GM23248 (cell line): ENCODE measurements around the gene CDH4. TPM values are rescaled to one million over a fixed set of nuclear protein-coding genes. Genes with fewer than 3 reads are reported as not detected.

Experiments
- DNase-seq: peaks from one replicate; pipeline ENCODE4 v3.0.0-alpha.2; 2015
- H2AFZ ChIP-seq: fragments of 200-600 bp; sonication (generic); 2 replicates; pipeline ENCODE4 v1.6.1; 2016; ENCODE audit warnings: antibody characterized with exemption
- H3F3A ChIP-seq: fragments of 200-600 bp; sonication (generic); 2 replicates; pipeline ENCODE4 v1.6.1; 2016; ENCODE audit warnings: mild to moderate bottlenecking, antibody characterized with exemption, mixed run types; ENCODE audit not compliant: insufficient read depth
- H3K27ac ChIP-seq: fragments of 200-600 bp; sonication (generic); 2 replicates; pipeline ENCODE4 v1.5.1; 2016; ENCODE audit warnings: mild to moderate bottlenecking
- H3K27me3 ChIP-seq: fragments of 200-600 bp; sonication (generic); replicated peaks from 2 replicates; pipeline ENCODE4 v1.6.1; 2016; ENCODE audit warnings: mild to moderate bottlenecking; ENCODE audit not compliant: insufficient read depth
- H3K36me3 ChIP-seq: fragments of 200-600 bp; sonication (generic); 2 replicates; pipeline ENCODE4 v1.6.1; 2016; ENCODE audit warnings: low read depth, mild to moderate bottlenecking
- H3K4me1 ChIP-seq: fragments of 200-600 bp; sonication (generic); 2 replicates; pipeline ENCODE4 v1.6.1; 2016; ENCODE audit warnings: mild to moderate bottlenecking; ENCODE audit not compliant: insufficient read depth
- H3K4me2 ChIP-seq: fragments of 200-600 bp; sonication (generic); one replicate; pipeline ENCODE4 v1.6.1; 2016; ENCODE audit warnings: mild to moderate bottlenecking; ENCODE audit not compliant: unreplicated experiment
- H3K4me3 ChIP-seq: fragments of 200-600 bp; sonication (generic); 2 replicates; pipeline ENCODE4 v1.5.1; 2016; ENCODE audit warnings: mild to moderate bottlenecking
- H3K79me2 ChIP-seq: fragments of 200-600 bp; sonication (generic); 2 replicates; pipeline ENCODE4 v1.6.1; 2016; ENCODE audit warnings: mild to moderate bottlenecking; ENCODE audit not compliant: insufficient read depth
- H3K9ac ChIP-seq: fragments of 200-600 bp; sonication (generic); 2 replicates; pipeline ENCODE4 v1.6.1; 2016; ENCODE audit warnings: mild to moderate bottlenecking
- H3K9me2 ChIP-seq: fragments of 200-600 bp; sonication (generic); 2 replicates; pipeline ENCODE4 v1.6.1; 2016; ENCODE audit warnings: mixed run types, mild to moderate bottlenecking, moderate library complexity; ENCODE audit not compliant: insufficient read depth
- H3K9me3 ChIP-seq: fragments of 200-600 bp; sonication (generic); one replicate; pipeline ENCODE4 v1.6.1; 2017; ENCODE audit warnings: low read depth
- H4K20me1 ChIP-seq: fragments of 200-600 bp; sonication (generic); 2 replicates; pipeline ENCODE4 v1.6.0; 2016; ENCODE audit not compliant: insufficient read depth
- EZH2 ChIP-seq: fragments of 200-600 bp; sonication (generic); IDR thresholded peaks from 2 replicates; pipeline ENCODE4 v1.6.1; 2018; ENCODE audit warnings: antibody characterized with exemption, mild to moderate bottlenecking; ENCODE audit not compliant: insufficient read depth, poor library complexity, severe bottlenecking
- EZH2phosphoT487 ChIP-seq: fragments of 200-600 bp; sonication (generic); IDR thresholded peaks from 2 replicates; pipeline ENCODE4 v1.6.1; 2018; ENCODE audit warnings: antibody characterized with exemption, moderate library complexity, mild to moderate bottlenecking, low read depth; ENCODE audit not compliant: insufficient read depth
- WGBS, 2 experiments: methylation state at CpG; one replicate each; pipeline ENCODE4 v1.1.6; 2015 to 2017; ENCODE audit warnings: low lambda C conversion rate in 2 of 2, low coverage in 1 of 2; ENCODE audit errors: missing lambda C conversion rate in 2 of 2; 5-methylcytosine and 5-hydroxymethylcytosine counted together
- in situ Hi-C: fragments of 300-500 bp; cut with MboI; formaldehyde crosslinking; loops from 2 replicates; pipeline ENCODE4 v1.15.0; 2020
- polyA plus RNA-seq: library from polyadenylated mRNA; unstranded; fragments of >200 nt; fragmentation: Nextera tagmentation; extraction: Ambion mirVana; gene quantifications from 2 replicates; pipeline ENCODE4 v1.2.1, GENCODE V29; 2016
- total RNA-seq: library from RNA; depleted of rRNA; stranded (reverse); fragments of >200 nt; shearing (Covaris generic); gene quantifications from 2 replicates; pipeline ENCODE4 v1.2.3, GENCODE V29; 2014

CDH4 gene
- total and polyA plus RNA-seq, 2 experiments from 2014 or later: 1.1 to 3.9 TPM

DNA sequence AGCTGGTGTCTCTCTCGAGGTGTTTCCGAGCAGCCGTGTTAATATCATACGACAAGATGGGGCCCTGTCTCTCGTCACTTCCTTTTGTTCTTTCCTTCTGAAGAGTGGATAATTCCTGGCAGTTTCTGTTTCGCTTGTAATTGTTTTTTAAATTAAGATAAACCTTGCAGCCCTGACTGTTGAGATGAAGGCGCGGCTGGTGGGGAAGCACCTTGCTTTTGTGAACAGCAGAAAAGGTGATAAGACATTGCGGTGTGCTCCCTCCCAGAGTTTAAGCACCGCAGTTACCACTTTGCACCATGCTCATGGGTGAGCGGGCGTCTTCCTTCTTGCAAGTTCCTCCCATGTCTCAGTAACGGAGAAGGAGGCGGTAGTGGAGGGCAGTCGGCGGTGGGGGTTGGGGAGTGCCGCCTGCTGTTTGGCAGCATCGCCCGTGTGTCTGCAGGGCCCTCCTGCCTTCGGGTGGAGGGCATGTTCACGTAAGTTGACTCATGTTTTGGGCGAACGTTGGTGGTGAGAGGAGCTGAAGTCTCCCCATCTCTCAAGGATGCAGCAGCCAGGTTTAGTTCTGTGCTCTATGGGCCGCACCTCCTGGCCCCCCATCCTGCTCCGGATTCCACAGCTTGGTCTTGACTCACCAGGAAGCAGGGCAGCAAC lies 467.8 kb downstream of the CDH4 start:
- no peak overlapping the region for H3K27ac ChIP-seq
- TF ChIP-seq EZH2phosphoT487 (no peak), EZH2 (no peak)
- H4K20me1 ChIP-seq: no peaks in the 10 kb centered on the region
- H3K36me3 ChIP-seq: no peaks in the 10 kb centered on the region
- H3K9ac ChIP-seq: no peak overlapping the region
- H3K4me1 ChIP-seq: no peaks in the 10 kb centered on the region
- no peak overlapping the region for H3K4me3 ChIP-seq
- no peak for DNase-seq
- no peaks in the 10 kb centered on the region for H3K9me2 ChIP-seq
- H3K9me3 ChIP-seq: no peaks in the 10 kb centered on the region
- WGBS, 2 experiments: 35 to 38% methylated on average over 25 of the region's 25 CpGs
- no peaks in the 10 kb centered on the region for H3K79me2 ChIP-seq
- no peaks in the 10 kb centered on the region for H3F3A ChIP-seq
- in situ Hi-C loops: no loop called here
- no peak overlapping the region for H3K4me2 ChIP-seq
- no peak overlapping the region for H2AFZ ChIP-seq
- H3K27me3 ChIP-seq: 0 out of 2 replicates have a peak, but pooled peaks cover 8% of the 10 kb centered on the region

DNA sequence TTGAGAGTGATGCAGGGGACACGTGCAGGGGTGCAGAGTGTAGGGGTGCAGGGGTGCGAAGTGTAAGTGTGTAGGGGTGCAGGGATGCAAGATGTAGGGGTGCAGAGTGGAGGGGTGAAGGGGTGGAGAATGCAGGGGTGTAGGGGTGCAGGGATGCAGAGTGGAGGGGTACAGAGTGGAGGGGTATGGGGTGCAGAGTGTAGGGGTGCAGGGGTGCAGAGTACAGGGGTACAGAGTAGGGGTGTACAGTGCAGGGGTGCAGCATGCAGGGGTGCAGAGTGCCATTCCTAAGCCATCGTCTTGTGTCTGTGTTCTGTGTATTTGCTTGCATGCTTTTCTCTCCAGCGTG lies 468.3 kb downstream of the CDH4 start:
- TF ChIP-seq EZH2: no peak
- TF ChIP-seq EZH2phosphoT487: no peak
- Histone ChIP-seq H3K9me3 (no peaks in the 10 kb centered on the region), H3K36me3 (no peaks in the 10 kb centered on the region), H3K4me1 (no peaks in the 10 kb centered on the region), H3K27me3 (0 out of 2 replicates have a peak, but pooled peaks cover 8% of the 10 kb centered on the region), H4K20me1 (no peaks in the 10 kb centered on the region), H3K79me2 (no peaks in the 10 kb centered on the region), H3K4me3 (no peak overlapping the region), H3F3A (no peaks in the 10 kb centered on the region), H3K27ac (no peak overlapping the region), H3K9ac (no peak overlapping the region), H2AFZ (no peak overlapping the region), H3K9me2 (no peaks in the 10 kb centered on the region), H3K4me2 (no peak overlapping the region)
- WGBS, 2 experiments: 32 to 35% methylated on average over 4 of the region's 4 CpGs
- in situ Hi-C loops: no loop called here
- no peak for DNase-seq

DNA sequence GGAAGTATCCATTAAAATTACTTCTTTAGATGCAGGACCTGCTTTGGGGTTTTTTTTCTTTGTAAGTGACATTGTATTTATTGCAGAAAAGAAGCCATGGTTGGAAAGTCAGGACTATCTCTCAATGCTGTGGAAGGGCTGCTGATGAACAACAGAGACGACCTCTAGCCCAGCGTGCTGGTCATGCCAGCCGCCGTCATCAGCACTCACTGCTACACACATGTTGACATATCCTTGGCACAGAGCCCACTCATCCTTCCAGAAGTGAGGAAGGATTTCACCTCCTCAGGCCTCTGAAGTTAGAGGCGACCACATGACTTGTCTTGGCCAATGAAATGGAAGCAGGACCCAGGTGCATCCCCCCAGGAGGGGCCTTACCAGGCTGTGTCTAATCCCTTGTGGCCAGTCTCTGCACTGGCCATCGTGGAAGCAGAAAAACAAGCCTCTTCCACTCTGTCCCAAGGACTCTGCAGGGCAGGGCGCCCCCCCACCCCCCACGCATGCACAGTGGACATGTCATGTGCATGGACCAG lies 470.2 kb downstream of the CDH4 start:
- no peaks in the 10 kb centered on the region for H3K4me1 ChIP-seq
- 0 out of 2 replicates have a peak, but pooled peaks cover 8% of the 10 kb centered on the region for H3K27me3 ChIP-seq
- H3K4me3 ChIP-seq: no peak overlapping the region
- no peaks in the 10 kb centered on the region for H3F3A ChIP-seq
- WGBS, 2 experiments: 9 to 11% methylated on average over 8 of the region's 8 CpGs
- in situ Hi-C loops: no loop called here
- no peak for DNase-seq
- no peaks in the 10 kb centered on the region for H4K20me1 ChIP-seq
- H3K27ac ChIP-seq: no peak overlapping the region
- no peak for TF ChIP-seq EZH2
- TF ChIP-seq EZH2phosphoT487: no peak
- H3K9ac ChIP-seq: no peak overlapping the region
- no peaks in the 10 kb centered on the region for H3K79me2 ChIP-seq
- no peaks in the 10 kb centered on the region for H3K9me3 ChIP-seq
- H2AFZ ChIP-seq: no peak overlapping the region
- H3K9me2 ChIP-seq: no peaks in the 10 kb centered on the region
- no peaks in the 10 kb centered on the region for H3K36me3 ChIP-seq
- H3K4me2 ChIP-seq: no peak overlapping the region

DNA sequence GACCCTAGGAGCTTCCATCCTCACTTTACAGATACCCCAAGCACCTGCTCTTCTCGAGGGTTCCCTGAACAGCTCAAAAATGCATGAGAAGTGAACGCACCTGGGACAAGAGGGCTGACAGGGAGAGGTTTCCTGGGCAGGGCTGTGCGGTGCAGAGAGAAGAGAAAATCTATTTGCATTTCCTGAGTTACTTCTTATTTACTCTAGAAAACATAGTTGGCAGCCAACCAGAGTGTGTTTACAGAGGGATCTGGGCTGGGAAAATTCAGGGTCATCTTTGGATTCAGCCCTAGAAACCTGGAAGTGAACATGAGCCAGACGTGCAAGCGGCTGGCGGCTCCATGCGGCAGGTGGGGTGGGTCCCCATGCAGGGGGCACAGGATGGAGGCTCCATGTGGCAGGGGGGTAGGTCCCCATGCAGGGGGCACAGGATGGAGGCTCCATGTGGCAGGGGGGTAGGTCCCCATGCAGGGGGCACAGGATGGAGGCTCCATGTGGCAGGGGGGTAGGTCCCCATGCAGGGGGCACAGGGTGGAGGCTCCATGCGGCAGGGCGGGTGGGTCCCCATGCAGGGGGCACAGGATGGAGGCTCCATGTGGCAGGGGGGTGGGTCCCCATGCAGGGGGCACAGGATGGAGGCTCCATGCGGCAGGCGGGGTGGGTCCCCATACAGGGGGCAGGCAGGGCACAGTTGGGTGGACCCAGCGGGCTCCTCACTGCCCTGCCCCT lies 471.6 kb downstream of the CDH4 start:
- H3K4me1 ChIP-seq: no peaks in the 10 kb centered on the region
- no peak overlapping the region for H3K27ac ChIP-seq
- H2AFZ ChIP-seq: no peak overlapping the region
- H3K4me3 ChIP-seq: no peak overlapping the region
- TF ChIP-seq EZH2phosphoT487 (no peak), EZH2 (no peak)
- H3K27me3 ChIP-seq: 0 out of 2 replicates have a peak, but pooled peaks cover 8% of the 10 kb centered on the region
- no peak overlapping the region for H3K4me2 ChIP-seq
- 43 to 59% methylated on average over 7 to 12 of the region's 12 CpGs for WGBS, 2 experiments
- no peaks in the 10 kb centered on the region for H3K36me3 ChIP-seq
- no peaks in the 10 kb centered on the region for H3K9me3 ChIP-seq
- no peaks in the 10 kb centered on the region for H3K79me2 ChIP-seq
- H3K9me2 ChIP-seq: no peaks in the 10 kb centered on the region
- H3F3A ChIP-seq: no peaks in the 10 kb centered on the region
- in situ Hi-C loops: no loop called here
- no peak for DNase-seq
- H4K20me1 ChIP-seq: no peaks in the 10 kb centered on the region
- no peak overlapping the region for H3K9ac ChIP-seq
